HTR-8/SVneo (cell line): Measurements from ENCODE around the gene LDB2.

Experiments
- DNase-seq: peaks from one replicate; pipeline ENCODE4 v3.0.0; 2011; ENCODE audit warnings: low spot score, mixed read lengths; ENCODE audit not compliant: insufficient read length
- FAIRE-seq: peaks from 2 replicates; lab custom pipeline; 2011; peaks lifted over from hg19 to GRCh38; lab: Jason Lieb, UNC

Gene LDB2

DNA sequence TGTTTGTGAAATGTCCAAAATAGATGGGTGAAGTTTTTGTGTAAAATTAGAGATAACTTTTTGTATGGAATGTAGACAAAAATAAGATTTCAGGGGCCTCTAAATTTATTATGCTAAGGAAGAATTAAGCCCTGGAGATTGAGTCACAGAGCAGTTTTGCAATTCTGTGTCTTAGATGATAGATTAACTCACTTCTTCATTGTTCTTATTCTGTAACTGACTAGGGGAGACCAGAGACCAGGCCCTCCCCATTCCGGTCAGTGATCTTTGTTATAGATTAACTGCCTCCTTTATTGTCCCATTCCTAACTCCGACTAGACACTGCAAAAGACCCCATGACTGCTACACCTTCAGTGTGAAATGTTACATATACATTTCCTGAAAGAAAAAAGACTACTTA lies 433.8 kb downstream of the LDB2 start:
- no peak for DNase-seq
- FAIRE-seq, result no peak

DNA sequence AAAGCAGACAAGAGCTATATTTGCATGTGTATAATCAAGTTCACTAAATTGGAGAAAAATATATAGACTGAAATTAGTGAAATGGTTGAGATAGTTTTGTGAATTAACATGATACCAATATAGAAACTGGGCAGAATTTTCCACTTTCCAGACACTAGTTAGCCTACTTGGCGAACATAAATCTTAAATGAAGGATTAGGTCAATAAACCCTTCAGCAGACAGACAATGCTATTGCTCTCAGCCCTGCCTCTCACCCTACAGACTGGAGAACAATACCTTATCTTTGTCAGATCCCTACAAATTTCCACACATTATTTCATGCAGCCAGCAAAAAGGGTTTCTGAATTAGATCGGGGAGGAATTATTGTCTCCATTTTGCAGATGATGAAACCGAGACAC lies 435.8 kb downstream of the LDB2 start:
- DNase-seq (no peak), FAIRE-seq (no peak)

DNA sequence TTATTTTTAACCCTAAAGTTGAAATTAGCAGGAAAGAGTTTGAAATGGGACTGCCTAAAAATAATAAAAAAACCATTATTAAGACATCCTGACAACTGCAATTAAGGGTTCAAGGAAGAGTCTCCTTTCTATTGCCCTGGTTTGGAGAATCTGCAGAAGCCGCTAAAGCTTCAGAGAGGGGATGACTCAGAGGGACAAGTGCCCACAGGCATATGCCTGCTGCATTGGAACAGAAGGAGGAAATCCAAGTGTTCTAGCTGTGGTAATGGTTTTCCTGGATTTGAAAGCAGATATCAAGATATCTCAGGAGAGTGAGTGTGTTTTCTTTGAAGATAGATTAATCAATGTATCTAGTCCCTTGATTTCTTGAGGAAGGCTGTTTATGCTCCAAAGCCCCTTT lies 437.1 kb downstream of the LDB2 start:
- FAIRE-seq (no peak), DNase-seq (no peak)

DNA sequence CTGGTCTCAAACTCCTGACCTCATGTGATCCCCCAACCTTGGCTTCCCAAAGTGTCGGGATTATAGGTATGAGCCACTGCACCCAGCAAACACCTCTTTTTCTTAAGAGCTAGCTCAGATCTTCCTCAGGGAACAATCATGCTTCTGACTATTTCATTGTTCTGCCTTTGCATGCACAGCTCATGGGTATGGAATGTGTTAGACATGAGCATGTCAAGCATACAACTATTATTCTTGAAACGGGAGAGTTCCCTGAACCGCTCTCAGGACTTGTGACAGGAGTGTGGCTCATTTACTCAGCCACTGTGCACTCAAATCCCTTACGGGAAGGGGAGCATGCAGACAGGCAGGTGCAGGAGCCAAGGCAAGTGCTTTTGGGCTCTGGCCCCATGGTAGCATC lies 440.5 kb downstream of the LDB2 start:
- no peak for FAIRE-seq
- DNase-seq, result no peak
